GM18951 (cell line): ENCODE measurements around the gene MAU2.

Source experiments
- POLR2A ChIP-seq: IDR thresholded peaks from 4 replicates; pipeline ENCODE4 v1.6.1; 2011; ENCODE audit warnings: mild to moderate bottlenecking; ENCODE audit not compliant: insufficient read length, insufficient read depth; ENCODE audit errors: extremely low read depth
- in situ Hi-C: fragments of 300-500 bp; cut with MboI; formaldehyde crosslinking; loops from one replicate; pipeline ENCODE4 v1.12.0; 2022; ENCODE audit warnings: low sequenced_read_pairs, mixed read lengths, inconsistent platforms; ENCODE audit not compliant: unreplicated experiment

MAU2 gene, protein sequence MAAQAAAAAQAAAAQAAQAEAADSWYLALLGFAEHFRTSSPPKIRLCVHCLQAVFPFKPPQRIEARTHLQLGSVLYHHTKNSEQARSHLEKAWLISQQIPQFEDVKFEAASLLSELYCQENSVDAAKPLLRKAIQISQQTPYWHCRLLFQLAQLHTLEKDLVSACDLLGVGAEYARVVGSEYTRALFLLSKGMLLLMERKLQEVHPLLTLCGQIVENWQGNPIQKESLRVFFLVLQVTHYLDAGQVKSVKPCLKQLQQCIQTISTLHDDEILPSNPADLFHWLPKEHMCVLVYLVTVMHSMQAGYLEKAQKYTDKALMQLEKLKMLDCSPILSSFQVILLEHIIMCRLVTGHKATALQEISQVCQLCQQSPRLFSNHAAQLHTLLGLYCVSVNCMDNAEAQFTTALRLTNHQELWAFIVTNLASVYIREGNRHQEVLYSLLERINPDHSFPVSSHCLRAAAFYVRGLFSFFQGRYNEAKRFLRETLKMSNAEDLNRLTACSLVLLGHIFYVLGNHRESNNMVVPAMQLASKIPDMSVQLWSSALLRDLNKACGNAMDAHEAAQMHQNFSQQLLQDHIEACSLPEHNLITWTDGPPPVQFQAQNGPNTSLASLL

DNA sequence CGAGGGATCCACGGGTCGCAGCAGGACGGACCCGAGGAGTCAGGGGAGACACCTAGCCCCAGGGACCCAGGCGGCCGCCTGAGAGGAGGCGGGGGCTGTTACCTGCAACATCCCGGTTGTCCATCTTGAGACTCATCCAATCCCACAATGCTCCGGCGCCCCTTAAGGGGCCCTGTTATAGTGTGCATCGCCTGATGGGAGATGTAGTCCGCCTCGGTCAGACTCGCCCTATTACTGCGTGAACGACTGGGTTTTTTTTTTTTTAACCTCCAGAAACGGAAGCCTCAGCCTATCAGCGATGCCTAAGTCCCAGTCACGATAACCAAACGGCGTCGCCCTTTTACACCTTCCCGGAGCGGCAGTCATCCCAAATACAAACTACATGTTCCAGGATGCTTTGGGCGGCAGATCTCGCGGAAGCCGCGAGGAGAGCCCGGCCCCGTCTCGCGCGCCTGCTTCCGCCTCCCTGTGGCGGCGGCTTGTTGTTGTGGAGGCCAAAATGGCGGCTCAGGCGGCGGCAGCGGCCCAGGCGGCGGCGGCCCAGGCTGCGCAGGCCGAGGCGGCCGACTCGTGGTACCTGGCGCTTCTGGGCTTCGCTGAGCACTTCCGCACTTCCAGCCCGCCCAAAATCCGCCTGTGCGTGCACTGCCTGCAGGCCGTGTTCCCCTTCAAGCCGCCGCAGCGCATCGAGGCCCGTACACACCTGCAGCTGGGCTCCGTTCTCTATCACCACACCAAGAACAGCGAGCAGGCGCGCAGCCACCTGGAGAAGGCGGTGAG is at the start of gene MAU2, which contains the start of gene SUGP1:
MAU2 (plus strand) TSS at position 469 of the 780 bp plus-strand sequence; CDS start at position 500, 31 bp downstream.
SUGP1 (minus strand) TSS at position 149 of the 780 bp plus-strand sequence; CDS start at position 136, 13 bp downstream.
- peak; percentile 84 for TF ChIP-seq POLR2A
- in situ Hi-C loops: no loop called here

GRCh38 chr19:19271828-19272599 is 48.6 kb upstream of the MAU2 start:
- in situ Hi-C loops: no loop called here
- no peak for TF ChIP-seq POLR2A

GRCh38 chr19:19274146-19274545 is 46.5 kb upstream of the MAU2 start:
- TF ChIP-seq POLR2A: no peak
- in situ Hi-C loops: no loop called here

GRCh38 chr19:19274716-19275565 is 45.7 kb upstream of the MAU2 start:
- TF ChIP-seq POLR2A: no peak
- in situ Hi-C loops: no loop called here

GRCh38 chr19:19276386-19276785 is 44.2 kb upstream of the MAU2 start:
- in situ Hi-C loops: no loop called here
- no peak for TF ChIP-seq POLR2A

GRCh38 chr19:19276851-19277250 is 43.8 kb upstream of the MAU2 start:
- in situ Hi-C loops: no loop called here
- no peak for TF ChIP-seq POLR2A

- no peak for TF ChIP-seq POLR2A
- in situ Hi-C loops: no loop called here
These were observed 42.3 kb upstream of the MAU2 start for GRCh38 chr19:19278315-19278714.

- in situ Hi-C loops: no loop called here
- TF ChIP-seq POLR2A: no peak
These were observed 41.5 kb upstream of the MAU2 start for GRCh38 chr19:19279062-19279612.

GRCh38 chr19:19279853-19280252 is 40.8 kb upstream of the MAU2 start:
- no peak for TF ChIP-seq POLR2A
- in situ Hi-C loops: no loop called here

GRCh38 chr19:19280561-19280960 is 40.1 kb upstream of the MAU2 start:
- TF ChIP-seq POLR2A: no peak
- in situ Hi-C loops: no loop called here

- in situ Hi-C loops: no loop called here
- TF ChIP-seq POLR2A: no peak
These were observed 34.9 kb upstream of the MAU2 start for GRCh38 chr19:19285686-19286085.

DNA sequence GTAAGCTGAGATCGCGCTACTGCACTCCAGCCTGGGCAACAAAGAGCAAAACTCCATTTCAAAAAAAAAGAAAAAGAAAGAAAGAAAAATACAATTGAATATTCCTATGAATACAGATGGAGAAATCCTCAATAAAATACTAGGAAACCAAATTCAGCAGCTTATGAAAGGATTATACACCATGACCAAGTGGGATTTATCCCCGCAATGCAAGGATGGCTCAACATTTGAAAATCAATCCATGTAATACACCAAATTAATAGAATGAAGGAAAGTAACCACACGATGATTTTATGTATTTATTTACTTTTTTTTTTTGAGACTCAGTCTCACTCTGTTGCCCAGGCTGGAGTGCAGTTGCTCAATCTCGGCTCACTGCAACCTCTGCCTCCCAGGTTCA is 28.0 kb upstream of the MAU2 start:
- in situ Hi-C loops: no loop called here
- no peak for TF ChIP-seq POLR2A

GRCh38 chr19:19294914-19295313 is 25.7 kb upstream of the MAU2 start:
- TF ChIP-seq POLR2A: no peak
- in situ Hi-C loops: no loop called here
